Measurements from ENCODE around the gene LRRC8C.
"Not testable (repeated sequence)": the region's sequence is repeated elsewhere in the genome, so short reads cannot be mapped to it uniquely, and the experiment has no call there.

The LRRC8C gene

DNA sequence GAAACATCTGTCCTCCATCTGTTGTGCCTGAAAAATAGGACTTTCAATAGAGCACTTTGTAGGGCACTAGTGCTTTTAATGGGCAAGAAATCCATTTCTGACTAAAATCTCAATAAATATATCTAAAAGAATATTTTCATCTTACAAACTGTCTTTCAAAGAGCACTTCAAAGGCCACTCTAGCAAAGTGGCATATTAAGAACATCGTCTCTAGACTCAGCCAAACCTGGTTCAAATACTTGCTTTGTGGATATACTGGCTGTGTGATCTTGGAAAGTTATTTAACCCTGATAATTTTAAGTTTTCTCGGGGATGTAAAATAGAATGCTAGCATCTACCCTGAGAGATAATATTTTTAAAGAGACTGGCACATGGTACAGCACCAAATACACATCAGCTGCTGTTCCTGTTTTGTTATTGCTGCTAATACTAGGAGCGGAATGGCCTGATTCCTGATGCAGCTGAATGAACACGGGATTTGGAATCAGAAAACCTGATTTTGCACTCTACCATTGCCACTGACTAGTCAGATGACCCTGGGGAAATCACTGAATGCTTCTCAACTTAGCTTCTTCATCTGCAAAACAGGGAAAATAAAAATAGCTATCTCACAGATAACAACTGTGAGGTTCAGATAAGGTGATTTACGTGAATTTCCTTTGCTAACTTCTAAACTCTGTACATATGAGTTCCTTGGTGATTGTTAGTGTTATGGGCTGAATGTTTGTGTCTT is 25.2 kb upstream of the LRRC8C start:
- DNase-seq (ENCODE audit: low spot score): no peak

DNA sequence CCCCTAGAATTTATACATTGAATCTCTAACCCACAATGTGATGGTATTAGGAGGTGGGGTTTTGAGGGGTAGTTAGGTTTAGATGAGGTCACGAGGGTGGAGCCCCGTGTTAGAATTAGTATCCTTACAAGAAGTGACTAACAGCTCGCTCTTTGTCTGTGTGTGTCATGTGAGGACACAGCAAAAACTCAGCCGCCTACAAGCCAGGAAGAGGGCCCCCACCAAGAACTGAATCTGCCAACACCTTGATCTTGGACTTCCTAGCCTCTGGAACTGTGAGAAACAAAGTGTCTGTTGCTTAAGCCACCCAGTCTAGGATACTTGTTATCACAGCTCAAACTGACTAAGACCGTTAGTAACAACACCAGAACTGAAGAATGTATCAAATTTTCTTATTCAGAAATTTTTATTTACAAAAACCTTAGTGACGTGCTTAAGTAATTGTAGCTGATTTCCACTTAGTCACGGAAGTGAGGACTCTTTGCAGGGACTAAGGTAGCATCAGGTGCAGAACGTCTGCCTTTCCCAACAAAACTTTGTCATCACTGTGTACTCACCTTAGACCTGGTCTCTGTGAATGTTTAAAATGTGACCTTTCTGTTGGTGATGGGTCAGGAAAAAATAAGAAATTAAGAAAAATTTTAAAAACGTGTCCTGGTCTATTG is 24.5 kb upstream of the LRRC8C start:
- no peak for DNase-seq (ENCODE audit: low spot score)

DNA sequence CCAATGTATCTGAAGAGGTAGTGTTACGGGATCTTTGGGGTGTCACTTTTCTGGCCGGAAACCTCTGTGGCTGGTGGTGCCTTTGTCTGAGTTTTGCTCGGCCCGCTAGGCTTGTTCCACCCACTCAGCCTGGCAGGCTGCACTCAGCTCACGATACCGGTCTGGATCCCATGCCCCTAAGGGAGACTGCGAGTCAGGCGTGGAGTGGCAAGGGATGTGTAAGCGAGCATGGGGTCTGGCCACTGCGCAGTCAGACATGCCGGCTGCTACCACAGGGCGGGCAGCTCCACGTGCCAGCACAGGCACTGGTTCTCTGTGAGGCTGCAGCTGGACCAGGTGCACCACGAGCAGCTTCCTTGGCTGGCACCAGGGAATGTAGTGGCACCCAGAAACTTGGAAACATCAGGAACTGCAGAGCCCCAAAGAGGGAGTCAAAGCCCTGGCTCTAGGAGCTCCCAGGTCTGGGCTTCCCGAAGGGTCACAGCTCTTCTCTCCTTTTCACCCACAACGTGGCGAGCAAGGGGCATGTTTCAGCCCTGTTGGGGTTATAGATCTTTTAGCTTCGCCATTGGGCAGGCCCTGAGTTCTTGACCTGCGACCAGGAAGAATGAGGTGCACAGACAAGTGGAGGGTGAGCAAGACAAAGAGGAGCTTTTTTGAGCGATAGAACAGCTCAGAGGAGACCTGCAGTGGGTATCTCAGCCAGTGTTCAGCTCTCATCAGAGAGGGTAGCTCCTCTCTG is 23.8 kb upstream of the LRRC8C start:
- DNase-seq (ENCODE audit: low spot score): no peak

DNA sequence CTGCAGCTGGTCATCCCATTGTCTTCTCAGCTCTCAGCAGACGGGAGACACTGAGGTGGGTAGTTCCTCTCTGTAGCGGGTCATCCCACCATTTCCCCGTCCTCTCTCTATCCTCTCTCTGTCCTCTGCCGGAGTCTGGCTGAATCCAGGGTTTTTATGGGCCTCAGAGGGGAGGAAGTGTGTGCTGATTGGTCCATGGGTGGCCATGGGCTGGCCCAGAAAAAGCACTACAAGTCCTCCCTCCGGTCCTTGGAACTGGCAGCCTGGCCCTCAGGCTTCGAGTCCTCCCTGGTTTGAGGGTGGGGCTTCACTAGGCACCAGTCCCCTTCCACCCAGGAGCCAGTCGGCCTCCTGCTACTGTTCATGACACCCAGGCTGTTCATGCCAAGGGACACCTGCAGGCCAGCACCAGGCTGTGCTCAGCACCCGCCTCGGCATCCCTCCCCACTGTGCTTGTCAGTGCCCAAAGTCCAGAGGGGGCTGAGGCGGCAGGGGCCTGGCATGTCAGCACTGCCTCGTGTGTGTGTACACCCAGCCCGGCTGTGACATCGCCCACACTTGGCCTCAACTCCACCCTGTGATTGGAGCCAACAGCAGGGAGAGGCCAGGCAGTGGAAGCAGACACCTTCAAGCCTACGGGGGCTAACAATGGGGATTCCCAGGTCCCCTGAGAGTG is 23.0 kb upstream of the LRRC8C start:
- no peak for DNase-seq (ENCODE audit: low spot score)

DNA sequence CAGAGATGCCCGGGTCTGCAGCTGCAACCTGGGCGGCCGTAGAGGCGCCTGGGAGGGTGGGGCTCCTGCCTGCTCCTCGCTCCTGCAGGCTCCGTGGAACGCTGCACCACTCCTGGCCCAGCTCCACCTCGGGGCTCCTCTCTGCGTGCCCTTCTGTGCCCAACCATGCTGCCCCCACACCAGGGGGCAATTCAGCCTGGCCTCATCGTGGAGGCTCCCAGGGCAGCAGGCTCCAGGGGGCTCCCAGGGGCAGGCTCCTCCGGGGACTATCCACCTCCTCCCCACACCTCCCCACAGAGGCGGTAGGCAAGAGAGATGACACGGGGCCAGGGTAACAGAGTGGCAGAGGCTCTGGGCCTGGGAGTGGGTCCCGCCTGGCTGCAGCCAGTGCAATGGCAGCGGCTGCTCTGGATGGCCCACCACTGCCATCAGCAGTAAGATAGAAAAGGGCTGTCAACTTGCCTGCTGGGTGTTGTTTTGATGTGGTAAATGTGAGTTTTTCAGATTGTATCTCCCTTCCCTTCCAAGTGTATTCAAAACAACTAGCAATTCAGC is 22.4 kb upstream of the LRRC8C start:
- no peak for DNase-seq (ENCODE audit: low spot score)

DNA sequence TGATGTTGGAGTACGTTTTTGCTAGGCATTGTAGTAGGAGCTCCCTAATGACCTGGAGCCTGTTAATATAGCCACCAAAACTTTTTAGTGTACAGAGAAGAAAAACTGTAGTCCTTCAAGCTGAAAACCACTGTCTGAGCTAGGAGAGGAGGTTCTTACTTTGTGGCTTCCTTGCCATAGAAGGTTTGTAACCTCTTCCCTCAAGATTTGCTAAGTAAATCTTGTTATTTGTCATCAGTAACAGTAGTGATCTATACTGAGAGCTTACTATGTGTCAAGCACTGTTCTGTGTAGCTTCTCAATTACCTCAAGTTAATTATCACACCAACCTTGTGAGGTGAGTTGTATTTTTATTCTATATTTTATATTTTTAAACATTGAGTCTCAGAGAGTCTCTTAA is 21.2 kb upstream of the LRRC8C start:
- DNase-seq (ENCODE audit: low spot score): no peak

DNA sequence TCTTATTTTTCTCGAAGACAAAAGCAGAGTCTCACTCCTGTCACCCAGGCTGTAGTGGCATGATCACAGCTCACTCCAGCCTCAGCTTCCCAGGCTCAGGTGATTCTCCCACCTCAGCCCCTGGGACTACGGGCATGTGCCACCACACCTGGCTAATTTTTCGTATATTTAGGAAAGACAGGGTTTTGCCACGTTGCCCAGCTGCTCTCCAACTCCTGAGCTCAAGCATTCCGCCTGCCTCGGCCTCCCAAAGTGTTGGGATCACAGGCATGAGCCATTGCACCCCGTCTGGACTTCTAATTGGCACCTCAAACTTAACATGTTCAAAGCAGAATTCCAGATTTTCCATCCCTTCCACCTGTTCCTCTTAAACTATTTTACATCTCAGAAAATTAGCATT is 19.0 kb upstream of the LRRC8C start:
- no peak for DNase-seq (ENCODE audit: low spot score)

DNA sequence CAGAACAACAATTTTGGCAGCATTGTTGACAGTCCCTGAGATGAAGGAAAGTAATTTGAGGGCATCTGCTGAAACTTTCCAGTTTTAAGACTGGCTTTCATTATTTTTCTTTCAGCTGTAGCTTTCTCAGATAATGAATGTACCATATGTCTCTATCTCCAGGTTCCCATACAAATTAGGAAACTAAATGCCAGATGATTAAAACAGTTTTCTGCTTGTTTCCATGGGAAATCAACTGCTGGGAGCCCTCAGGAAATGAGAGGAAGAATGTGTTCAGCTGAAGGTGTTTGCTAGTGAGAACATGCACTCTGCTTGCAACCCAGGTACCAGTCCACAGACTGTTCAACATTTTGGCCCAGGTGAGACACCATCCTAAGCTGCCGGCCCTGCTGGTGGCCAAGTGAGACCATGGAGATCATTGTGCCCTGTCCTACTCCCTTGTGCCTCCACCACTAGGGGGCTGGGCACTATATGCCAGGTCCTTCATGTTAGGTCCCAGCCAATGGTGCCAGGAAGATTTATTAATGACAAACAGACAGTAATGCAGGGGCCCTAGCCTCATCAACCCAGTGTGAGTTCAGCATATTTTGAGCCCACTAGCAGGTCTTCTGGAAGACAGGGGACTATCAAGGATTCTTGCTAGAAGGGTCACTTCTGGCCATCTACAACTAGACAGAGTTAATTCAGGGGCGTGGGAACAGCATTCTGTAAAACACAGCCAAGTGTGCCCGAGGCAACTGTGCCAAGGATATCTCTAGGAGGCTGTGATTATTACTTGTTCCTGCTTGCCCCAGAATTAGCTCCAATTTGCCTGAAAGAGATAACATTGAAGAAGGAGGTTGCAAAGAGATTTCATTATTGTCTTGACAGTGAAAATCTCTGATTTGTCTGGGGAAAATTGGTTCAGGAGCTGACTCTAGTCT is 17.0 kb upstream of the LRRC8C start:
- no peak for DNase-seq (ENCODE audit: low spot score)

DNA sequence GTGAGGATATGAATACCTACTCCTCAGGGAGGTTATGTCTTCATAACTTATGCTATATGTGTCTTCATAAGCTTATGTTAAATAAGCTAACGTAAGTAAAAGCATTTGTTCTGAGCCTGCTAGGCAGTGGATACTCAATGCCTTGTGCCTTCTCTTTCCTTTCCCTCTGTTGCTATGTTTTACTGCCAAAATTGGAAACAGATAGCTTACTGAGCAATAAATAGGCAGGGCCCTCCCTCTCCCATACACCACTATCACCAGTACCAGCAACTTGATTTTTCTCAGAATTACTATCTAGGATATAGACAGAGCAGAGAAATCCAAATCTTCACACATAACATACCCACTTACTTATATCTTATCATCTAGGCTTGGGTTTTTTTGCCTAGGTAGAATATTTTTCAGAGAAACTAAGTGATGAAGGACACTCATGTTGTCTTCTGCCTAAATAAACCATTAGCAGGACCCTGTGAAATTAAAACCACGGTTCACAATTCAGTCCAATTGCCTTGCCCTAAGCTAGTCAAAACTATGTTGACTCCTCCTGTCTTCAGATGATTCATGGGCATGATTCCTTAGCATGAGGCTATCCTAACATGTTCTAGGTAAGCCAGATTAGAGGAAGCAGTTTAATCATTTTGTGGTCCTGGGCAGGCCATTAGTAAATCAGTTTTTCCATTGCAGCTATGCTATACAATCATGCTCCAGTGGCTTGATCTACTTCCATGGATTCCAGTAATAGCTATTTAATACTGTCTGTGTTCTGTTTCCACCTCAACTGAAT is 15.9 kb upstream of the LRRC8C start:
- no peak for DNase-seq (ENCODE audit: low spot score)

DNA sequence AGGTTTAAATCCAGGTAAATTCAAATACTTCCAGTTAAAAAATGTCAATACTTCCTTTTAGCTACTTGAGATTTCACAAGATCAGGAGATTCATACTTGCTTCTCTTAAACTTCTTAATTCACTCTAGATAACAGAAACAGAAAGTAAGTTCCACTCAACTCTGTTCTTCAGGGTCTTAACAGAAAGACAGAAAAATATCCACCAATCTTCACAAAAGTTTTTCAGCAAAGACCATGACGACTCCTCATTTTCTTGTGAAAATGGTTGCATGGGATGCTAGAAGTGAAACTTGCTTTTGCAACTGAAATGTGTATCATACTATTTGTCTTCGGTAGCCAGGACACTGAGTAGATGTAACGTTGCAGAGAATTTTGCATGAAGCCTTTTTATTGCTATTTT is 12.3 kb upstream of the LRRC8C start:
- DNase-seq (ENCODE audit: low spot score): no peak

DNA sequence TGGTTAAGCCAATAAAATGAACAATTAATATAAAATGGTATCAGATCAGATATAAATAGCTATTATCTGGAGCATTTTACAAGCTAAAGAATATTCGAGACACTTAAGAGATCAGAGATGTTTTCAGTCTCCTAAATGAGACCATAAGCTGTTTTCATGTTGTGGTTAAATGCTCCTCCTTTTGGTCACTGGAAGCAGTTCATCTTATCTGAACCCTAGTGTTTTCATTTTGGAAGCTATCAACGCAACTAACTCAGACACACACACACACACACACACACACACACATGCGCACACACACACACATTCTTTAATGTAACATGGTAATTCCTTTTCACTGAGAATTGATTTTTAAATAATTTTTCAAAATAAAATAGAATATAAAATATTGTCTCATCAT is 10.0 kb upstream of the LRRC8C start:
- no peak for DNase-seq (ENCODE audit: low spot score)

DNA sequence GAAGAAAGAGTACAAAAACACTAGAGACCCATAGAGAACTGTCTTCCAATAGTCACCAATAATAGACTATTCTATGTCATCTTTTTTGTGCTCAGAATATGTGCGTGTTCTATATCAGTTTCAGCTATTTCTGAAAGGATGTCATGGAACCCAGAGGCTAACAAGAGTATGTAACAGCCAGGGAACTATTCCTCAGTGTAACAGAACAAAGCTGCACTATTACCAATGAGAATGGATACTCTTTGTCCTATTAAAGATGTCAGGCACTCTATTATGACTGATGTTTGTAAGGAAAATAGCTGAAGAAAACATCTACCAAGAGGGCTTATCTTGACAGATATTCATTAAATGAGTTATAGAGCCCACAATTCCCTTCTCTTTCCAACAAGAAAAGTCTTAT is 8.6 kb upstream of the LRRC8C start:
- DNase-seq (ENCODE audit: low spot score): no peak

DNA sequence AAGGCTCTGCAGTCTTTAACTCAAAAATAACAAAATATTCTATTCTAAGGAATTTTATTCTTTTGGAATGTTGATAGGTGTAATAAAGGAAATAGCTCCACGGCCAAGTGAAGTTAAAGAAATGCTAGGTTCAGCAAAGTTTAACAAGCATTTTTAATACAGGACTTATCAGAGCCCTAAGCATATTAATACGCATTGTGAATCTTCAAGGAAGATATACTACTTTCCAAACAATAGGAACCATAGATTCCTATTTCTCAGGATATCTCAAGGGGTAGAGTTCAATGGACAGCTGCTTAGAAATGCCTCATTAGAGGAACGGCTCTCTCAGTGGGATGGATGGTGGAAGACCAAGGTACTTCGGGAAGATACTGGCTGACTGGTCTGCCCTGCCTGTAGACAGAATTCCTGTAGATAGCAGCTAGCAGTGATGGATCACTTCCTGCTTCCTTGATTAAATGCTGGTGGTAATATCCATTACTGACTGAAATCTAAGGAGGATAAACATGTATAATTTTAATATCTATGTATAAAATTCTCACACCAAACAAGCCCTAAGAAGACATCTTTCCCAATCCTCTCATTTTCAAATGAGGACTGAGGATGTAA is 8.1 kb upstream of the LRRC8C start:
- DNase-seq (ENCODE audit: low spot score): no peak

DNA sequence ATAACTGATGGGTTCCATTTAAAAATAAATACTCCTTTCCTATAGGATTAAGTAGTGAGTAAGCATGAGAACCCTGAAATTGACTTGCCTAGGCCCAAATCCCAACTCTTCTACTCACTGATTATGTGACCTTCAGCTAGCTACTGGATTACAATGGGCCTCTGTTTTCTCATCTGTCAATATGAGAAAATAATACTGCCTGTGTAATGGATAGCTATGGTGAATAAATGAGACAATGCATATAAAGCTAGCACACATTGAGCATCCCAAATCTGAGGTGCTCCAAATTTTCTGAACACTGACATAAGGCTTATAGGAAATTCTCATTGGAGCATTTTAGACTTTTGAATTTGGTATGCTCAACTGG is 5.3 kb upstream of the LRRC8C start:
- DNase-seq (ENCODE audit: low spot score): no peak

DNA sequence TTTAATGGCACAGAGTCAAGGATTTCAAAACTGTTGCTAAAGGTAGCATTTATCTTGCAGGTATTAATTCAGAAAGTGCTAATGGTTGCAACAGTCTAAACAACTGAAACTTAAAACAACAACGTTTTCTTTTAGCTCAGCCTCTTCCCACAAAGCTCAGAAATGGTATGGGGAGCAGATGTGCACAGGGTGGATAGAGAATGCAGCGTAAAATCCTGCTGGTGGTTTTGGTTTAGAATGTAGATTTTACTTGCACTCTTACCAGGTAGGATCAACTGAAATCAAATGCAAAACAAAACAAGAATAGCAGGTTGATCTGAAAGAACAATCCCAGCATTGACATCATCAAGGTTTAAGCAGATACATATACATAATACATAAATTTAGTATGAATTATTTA is 3.8 kb upstream of the LRRC8C start:
- no peak for DNase-seq (ENCODE audit: low spot score)

DNA sequence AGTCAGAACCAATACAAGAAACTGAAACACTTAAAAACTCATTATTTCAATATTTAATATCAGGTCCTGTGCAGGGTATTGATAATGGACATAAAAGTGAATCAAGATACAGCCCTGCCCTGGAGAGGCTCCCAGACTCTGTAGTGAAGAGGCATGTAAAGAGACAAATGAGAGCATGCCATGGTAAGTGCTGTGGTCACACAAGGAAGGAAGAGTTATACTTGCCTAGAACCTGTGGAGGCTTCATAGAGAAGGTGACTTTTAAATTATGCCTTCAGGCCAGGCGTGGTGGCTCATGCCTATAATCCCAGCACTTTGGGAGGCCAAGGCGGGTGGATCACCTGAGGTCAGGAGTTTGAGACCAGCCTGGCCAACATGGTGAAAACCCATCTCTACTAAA is 3.3 kb upstream of the LRRC8C start:
- DNase-seq (ENCODE audit: low spot score): not testable (repeated sequence)

DNA sequence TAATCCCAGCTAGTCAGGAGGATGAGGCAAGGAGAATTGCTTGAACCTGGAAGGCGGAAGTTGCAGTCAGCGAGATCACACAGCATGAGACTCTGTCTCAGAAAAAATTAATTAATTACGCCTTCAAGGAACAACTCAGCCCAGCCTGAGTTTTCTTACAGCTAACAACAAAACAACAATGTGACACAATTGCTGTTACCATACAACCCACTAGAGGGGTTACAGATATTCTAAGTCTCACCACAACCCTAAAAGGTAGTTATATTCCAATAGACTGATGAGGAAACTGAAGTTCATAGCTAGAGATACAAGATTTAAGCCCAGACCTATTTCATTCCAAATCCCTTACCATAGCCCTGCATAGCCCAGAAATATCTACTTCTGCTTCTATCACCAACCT is 2.9 kb upstream of the LRRC8C start:
- no peak for DNase-seq (ENCODE audit: low spot score)

DNA sequence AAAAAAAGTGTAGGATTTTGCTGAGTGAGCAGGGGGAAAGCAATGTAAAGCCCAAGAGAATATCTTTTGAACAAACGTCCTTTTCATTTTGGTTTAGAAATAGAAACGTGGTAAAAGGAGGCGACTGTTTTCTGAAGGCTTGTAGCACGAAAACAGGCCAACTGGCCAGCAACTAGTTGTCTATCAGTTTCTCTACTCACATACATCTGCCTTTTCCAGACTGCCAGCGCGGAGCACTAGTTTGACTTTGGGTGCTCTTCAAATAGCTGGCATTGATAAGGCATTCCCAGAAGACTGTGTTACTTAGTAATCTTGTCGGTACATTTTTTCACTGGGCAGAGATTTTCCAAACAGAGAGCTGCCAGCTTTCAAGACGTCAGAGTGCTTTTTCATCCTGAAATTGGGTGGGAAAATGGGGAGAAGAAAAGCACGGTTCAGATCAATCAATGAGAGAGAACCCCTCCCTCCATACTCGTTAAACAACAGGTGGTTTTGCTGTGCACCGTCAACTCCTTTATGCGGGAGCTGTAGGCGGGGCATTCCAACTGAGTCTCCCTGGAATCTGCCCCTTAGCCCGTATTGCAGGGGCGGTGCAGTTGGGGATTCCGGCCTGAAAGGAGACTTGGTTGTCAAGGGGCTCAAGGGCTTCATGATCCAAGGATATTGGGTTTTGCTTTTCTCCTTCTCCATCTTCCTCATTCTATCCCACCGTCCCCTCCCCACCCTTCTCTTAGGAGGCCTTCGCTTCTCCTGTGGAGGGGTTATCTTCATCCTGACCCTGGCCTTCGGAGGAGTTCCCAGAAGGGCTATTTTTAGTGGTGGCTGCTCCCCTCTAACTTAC is 884 bp upstream of the LRRC8C start:
- peak; percentile 28 for DNase-seq (ENCODE audit: low spot score)

DNA sequence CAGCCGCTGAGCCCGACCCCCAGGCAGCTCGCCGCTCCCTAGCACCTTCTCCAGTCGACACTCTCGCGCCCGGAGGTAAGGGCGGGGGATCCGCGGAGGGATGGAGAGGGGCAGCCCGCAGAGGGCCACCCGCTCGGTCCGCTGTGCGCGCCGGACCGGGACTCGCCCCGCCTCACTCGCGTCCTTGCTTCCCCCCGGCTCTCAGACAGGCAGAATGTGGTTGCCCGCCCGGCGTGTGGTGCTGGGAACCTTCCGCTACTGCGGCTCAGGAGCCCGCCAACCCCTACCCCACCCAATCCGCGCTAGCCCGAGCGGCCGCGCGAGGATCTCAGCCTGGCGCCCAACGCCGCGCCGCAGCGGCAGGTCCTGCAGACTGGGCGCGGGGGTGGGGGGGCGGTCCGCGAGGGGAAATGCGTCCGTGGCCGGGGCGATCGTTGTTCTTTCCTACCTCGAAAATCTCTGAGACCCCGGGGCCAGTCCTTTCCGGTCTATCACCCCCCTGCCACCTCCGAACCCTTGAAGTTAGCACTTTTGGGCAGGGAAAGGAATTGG is 404 bp downstream of the LRRC8C start:
- peak; percentile 41 for DNase-seq (ENCODE audit: low spot score)
